ENCODE measurements around the gene RHBDF1.

Gene RHBDF1

GRCh38 chr16:92431-93339 lies 20.3 kb upstream of the RHBDF1 start:
- no peak for DNase-seq (ENCODE audit: low spot score)

DNA sequence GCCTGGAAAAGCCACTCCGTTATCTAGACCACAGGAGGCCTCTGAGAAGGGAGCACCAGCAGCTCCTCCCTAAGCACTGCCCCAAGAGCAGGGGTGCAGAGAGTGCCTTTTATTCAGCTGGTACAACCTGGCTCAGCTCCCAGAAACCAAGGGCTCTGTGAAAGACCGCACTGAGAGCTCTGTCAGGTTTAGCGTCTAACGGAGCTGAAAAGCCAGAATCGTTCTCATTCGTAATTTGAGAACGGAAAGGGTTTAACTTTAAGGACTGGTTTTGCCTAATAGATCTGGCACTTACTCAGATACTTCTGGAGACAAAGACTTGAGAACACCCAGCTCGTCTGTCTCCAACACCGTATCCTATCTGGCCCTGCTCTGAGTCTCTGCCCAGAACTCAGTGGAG lies 19.1 kb upstream of the RHBDF1 start:
- no peak for DNase-seq (ENCODE audit: low spot score)

GRCh38 chr16:89391-90302 lies 17.2 kb upstream of the RHBDF1 start:
- no peak for DNase-seq (ENCODE audit: low spot score)

GRCh38 chr16:88613-89012 lies 16.2 kb upstream of the RHBDF1 start:
- DNase-seq (ENCODE audit: low spot score): no peak

DNA sequence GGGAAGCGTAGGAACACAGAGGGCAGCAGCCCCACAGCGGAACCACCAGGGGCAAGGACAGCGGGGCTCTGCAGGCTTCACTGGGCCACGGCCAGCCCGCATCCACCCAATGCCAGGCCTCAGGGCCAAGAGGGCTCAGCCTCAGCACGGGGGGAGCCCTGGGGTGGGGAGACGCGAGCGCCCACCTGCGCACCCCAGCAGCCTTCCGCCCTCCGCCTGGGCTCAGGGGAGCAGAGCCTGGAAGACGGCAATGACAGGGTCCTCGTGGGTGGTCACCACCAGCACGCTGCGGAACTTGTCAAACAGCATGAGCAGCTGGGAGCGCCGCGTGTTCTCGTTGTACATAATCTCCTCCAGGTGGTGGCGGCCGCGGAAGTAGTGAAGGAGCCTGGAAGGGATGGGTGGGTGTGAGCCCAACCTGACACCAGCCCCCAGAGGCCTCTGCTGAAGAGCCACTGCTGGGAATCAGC lies 14.1 kb upstream of the RHBDF1 start:
- DNase-seq (ENCODE audit: low spot score): no peak

DNA sequence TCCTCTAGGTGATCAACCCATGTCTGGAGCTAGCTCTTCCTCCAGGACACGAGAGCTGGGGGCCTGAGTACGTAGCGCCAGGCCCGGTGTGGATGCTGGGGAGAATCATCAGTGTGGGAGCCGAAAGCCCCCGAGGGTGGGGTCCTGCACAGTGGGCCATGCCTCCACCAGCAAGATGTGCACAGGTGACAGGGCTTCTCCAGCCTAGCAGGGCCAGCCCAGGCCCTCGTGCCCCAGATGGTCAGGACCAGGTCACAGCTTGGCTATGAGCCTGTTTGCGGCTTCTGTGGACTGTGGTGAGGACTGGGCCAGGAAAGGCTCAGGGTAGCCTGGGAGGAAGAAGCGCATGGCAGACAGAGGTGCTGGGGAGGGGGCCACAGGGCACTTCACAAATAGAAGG lies 13.4 kb upstream of the RHBDF1 start:
- no peak for DNase-seq (ENCODE audit: low spot score)

- no peak for DNase-seq (ENCODE audit: low spot score)
Measured at GRCh38 chr16:85407-85782, 13.0 kb upstream of the RHBDF1 start.

DNA sequence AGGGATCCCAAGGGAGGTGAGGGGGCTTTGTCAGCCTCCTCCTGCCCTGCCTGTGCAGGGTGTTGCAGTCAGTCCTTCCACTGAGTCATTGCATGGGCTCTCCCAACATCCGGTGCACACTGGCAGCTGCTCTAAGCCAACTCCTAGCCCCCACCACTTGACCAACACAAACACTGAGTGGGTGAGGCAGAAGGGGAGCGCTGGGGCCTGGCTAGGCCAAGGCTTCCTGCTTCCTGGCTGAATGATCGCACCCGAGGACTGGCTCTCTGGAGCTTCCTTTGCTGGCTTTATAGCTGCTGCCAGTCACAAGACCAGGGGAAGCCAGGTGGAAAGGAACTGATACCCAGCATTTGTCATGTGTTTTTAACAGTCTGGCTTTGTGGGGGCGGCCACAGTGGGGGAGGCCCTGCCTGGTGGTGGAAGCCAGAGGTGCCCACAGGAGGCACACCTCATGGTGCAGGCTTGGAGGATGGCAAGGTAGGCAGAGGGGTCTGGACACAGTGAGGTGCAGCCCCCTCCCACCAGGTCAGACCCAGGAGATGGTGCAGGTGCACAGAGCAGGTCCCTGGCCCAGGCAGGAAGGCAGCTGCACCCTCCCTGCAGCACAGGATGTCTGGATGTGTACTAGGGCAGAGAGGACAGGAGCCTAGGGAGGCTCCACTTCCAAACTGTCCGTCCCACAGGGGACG lies 12.4 kb upstream of the RHBDF1 start:
- DNase-seq (ENCODE audit: low spot score): peak; percentile 35

GRCh38 chr16:83781-84615 lies 11.6 kb upstream of the RHBDF1 start:
- no peak for DNase-seq (ENCODE audit: low spot score)

DNA sequence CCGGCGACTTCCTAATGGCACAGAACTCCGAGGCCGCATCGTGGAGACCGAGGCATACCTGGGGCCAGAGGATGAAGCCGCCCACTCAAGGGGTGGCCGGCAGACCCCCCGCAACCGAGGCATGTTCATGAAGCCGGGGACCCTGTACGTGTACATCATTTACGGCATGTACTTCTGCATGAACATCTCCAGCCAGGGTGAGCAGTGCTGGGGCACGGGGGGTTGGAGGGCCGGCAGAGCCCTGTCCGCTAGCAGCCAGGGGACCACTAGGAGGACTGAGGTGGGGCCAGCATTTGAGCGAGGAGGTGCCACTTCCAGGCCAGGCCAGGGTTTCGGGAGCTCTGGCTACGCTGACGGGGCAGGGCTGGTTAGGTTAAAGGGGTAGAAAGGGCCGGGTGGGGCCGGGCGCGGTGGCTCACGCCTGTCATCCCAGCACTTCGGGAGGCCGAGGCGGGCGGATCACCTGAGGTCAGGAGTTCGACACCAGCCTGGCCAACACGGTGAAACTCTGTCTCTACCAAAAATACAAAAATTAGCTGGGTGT lies 10.7 kb upstream of the RHBDF1 start:
- no peak for DNase-seq (ENCODE audit: low spot score)

GRCh38 chr16:79151-80054 lies 7.0 kb upstream of the RHBDF1 start:
- DNase-seq (ENCODE audit: low spot score): no peak

GRCh38 chr16:78444-79150 lies 6.2 kb upstream of the RHBDF1 start:
- DNase-seq (ENCODE audit: low spot score): no peak

GRCh38 chr16:77807-78443 lies 5.5 kb upstream of the RHBDF1 start, which contains the start of gene MPG:
Gene MPG (plus strand): TSS chr16:78225. CDS start chr16:78310, 85 bp downstream.
- peak; percentile 79 for DNase-seq (ENCODE audit: low spot score)

DNA sequence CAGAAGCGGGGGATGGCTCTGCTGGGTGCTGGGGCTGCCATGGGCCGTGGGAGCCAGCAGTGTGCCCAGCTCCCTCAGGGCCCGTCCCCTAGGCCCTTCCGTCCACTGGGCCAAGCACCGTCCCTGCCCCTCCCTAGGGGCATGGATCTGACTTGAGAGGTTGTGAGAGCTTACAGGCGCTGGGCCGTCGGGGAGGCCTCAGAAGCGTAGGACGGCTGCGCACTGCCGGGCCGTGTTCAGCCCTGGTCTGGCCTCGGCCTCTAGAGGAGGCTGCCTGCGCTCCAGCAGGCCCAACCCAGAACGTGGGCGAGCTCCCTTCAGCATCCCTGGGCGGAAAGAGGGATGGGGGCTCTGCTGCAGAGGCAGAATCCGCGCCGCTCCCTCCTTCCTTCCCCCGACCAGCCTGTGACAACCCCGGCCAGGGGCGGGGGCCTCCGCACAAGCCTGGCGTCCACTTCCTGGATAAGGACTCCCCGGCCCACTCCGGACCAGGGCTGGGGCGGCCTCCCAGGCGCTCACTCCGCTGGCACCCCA lies 4.9 kb upstream of the RHBDF1 start:
- peak; percentile 10 for DNase-seq (ENCODE audit: low spot score)

- no peak for DNase-seq (ENCODE audit: low spot score)
Measured at GRCh38 chr16:76535-77272, 4.3 kb upstream of the RHBDF1 start.

- DNase-seq (ENCODE audit: low spot score): no peak
Measured at GRCh38 chr16:75580-76501, 3.4 kb upstream of the RHBDF1 start.
